Peyer's patch (tissue), 4 donors: ENCODE measurements around the gene LRRC32.

ENCODE experiments used
- POLR2A ChIP-seq, 2 donors: fragments of 450-650 bp; IDR thresholded peaks; one replicate each; pipeline ENCODE4 v1.5.1; 2017; ENCODE audit warnings: antibody characterized with exemption in 2 of 2, mild to moderate bottlenecking in 2 of 2, moderate library complexity in 2 of 2
- TF ChIP-seq, protein P1 (sequence below), 6 experiments: fragments of 450-650 bp in 4 of 6; fragments of 200-600 bp in 2 of 6; sonication (generic) in 1 of 6; IDR thresholded peaks; one replicate each; pipeline ENCODE4 v1.5.1; 2017 to 2019; ENCODE audit warnings: antibody characterized with exemption in 6 of 6, mild to moderate bottlenecking in 3 of 6, moderate library complexity in 1 of 6

DNA sequence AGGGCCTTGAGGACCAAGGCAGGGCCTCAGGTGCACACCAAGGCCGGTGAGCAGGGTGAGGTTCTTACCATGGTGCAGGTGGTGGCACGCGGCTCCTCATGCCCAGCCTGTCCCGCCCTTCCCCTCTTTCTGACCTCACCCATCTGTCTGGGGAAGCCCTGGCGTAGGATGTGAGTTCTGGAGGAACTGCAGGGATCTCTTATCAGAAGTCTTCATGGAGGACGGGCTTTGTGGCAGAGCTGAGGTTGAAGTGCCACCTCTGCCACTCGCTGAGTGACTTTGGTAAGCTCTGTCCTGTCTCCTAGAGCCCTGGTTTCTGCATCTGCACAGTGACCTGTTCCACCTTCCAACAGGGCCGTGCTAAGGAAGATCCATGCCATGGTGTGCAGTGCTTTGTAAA is 49.1 kb downstream of the LRRC32 start:
- no peak for TF ChIP-seq POLR2A (IDR thresholded peaks at IDR 0.05)
- TF ChIP-seq, protein P1, sequence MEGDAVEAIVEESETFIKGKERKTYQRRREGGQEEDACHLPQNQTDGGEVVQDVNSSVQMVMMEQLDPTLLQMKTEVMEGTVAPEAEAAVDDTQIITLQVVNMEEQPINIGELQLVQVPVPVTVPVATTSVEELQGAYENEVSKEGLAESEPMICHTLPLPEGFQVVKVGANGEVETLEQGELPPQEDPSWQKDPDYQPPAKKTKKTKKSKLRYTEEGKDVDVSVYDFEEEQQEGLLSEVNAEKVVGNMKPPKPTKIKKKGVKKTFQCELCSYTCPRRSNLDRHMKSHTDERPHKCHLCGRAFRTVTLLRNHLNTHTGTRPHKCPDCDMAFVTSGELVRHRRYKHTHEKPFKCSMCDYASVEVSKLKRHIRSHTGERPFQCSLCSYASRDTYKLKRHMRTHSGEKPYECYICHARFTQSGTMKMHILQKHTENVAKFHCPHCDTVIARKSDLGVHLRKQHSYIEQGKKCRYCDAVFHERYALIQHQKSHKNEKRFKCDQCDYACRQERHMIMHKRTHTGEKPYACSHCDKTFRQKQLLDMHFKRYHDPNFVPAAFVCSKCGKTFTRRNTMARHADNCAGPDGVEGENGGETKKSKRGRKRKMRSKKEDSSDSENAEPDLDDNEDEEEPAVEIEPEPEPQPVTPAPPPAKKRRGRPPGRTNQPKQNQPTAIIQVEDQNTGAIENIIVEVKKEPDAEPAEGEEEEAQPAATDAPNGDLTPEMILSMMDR (IDR thresholded peaks at IDR 0.05): no peak
